HG02642 (cell line): ENCODE results near the gene TPRA1.
A peak's percentile ranks its signal among the peaks of the same experiment; 100 is the strongest.

ENCODE experiments used
- ATAC-seq: cut with Tn5 transposase; IDR thresholded peaks from one replicate; pipeline ENCODE4 v1.9.1; 2021; ENCODE audit warnings: mild to moderate bottlenecking; ENCODE audit not compliant: unreplicated experiment, poor library complexity

Gene TPRA1

DNA sequence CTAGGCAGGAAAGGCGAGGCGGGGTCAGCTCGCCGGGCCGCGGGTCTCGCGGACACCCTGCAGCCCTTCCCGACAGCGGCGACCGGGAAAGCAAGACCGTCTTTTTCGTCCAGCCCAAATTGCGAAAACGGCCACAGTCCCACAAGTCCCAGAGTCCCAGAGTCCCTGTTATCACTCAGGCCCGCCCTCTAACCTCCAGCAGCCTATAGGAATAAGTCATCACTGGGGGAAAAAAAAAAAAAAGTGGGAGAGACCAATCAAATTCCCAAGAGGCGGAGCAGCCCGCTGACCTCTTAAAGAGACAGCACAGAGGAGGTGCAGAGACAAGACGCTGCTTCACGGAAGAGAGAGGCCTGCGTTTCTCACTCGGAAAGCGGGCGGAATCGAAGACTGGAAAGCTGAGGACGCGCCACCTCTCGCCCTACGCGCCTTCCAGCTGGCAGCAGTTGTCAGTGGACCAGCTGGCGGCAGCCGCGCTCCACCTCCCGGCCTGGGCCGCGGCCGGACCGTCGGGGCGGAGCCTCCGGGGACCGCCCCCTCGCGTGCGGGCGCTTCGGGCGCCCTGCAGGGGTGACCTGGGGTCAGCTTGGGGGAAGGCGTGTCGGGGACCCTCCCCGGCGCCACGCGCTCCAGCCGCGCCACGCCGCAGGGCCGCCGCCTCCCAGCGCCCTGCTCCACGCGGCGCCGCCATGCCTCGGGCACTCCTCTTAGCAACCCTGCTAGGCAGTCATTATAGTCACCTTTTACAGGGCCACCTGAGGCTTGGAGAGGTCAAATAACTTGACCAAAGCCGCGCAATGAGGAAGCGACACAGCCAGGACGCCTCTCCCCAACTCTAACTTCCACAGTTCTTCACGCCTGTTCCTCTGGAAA lies at the start of gene TPRA1:
Gene TPRA1, minus strand, starts transcription at position 141 of the 873 bp plus-strand sequence. CDS start 10,587 bp downstream, outside the sequence.
- peak; percentile 78 for ATAC-seq

DNA sequence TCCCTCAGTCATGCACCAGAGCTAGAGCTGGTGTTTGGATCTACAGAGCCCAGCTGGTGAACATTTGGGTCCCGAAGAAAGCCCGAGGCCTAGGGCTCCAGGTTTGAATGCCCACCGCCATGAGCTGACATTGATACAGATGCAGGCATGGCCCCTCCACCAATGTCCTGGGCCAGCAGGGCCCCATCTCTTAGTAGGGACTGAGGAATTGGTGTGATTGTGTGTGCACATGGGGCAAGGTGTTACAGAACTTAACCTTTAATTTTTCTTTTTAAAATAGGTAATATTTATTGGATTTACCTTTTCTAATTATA lies 49.5 kb upstream of the TPRA1 start:
- ATAC-seq: no peak

DNA sequence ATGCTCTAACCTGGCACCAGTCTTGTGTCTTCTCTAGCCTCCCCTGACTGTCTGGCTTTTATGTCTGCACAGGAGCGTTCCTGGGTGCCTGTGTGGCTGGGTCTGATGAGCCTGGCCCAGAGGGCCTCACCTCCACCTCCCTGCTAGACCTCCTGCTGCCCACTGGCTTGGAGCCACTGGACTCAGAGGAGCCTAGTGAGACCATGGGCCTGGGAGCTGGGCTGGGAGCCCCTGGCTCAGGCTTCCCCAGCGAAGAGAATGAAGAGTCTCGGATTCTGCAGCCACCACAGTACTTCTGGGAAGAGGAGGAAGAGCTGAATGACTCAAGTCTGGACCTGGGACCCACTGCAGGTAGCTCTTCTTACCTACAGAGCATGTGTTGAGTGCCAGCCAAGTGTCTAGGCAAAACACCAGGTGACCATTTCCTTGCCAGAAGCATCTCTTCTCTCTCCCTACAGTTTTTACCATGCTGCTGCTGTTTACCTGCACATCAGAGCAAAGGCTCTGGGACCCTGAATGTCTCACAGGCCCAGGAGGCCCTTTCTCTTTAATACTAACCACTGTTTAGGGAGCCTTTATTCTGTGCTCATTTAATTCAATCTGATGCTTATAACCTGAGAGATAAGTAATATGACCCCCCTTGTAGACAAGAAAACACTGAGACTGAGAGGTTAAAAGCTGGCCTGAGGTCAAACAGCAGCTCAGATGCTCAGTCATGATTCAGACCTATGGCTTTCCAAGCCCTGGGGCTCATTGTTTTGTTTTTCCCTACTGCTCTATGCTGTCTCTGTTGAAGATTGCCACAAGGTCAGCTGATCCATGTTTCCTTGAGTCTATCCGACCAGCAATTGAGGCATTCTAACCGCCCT lies 48.9 kb upstream of the TPRA1 start:
- no peak for ATAC-seq

- ATAC-seq: no peak
These were observed 47.4 kb upstream of the TPRA1 start for GRCh38 chr3:127637971-127638370.

DNA sequence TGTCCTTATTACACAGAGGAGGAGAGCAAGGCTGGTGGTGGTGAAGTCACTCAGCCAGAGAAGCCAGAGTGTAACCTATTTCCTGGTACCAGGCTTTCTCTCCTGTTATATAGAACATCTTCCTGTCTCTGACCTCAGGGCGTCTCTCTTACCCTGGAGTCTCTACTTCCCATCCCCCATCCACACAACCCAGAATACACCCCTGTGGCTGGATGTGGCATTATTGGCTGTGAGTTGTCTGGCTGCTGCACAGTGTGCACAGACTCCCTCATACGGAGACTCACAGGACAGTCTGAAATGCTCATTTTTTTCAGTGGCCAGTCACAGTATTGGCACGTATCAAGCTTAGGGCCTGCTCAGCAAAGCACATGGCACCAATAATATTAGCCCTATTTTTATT lies 47.0 kb upstream of the TPRA1 start:
- ATAC-seq: no peak

GRCh38 chr3:127634653-127635052 lies 44.1 kb upstream of the TPRA1 start:
- ATAC-seq: no peak

GRCh38 chr3:127632035-127632820 lies 41.7 kb upstream of the TPRA1 start:
- no peak for ATAC-seq

GRCh38 chr3:127630811-127631714 lies 40.5 kb upstream of the TPRA1 start:
- no peak for ATAC-seq

DNA sequence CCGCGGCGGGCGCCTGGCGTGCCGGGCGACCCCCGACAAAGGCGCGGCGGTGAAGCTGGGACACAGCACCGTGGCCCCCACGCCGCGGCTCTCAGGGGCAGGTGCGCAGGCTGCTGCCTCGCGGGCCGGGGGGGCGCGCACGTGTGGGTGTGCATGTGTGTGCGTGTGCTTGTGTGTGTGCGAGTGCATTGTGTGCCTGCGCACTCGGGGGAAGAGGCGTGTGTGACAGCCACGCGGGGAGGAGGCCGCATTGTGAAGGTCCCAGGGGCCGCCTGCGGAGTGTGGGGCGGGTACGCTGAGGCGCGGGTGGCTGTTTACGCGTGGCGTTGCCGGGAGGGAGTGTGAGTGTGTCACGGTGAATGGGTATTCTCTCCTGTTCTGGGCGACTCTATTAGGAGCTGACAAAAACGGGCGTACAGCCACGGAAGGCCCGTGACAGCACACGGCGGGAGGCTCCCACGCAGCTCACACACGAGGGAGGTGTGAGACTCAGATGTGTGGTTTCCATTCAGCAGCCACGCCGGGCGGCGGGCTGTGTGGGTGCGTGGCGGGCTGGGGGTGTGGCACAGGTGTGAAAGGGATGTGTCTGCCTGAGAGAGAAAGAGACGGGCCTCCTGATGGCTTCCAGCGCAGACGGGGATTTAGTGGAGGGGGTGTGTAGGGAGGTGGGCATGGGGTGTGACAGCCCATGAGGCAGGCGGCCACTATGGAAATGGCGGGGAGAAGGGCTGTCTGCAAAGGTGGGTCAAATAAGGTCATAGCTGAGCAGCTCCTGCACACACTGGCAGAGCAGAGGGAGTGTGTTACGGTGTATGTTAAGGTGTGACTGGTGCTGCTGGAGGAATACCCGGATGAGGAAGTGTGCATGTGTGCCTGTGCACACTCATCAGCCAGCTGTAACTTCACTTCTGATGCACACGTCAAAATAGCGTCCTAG lies 39.2 kb upstream of the TPRA1 start:
- ATAC-seq: peak; percentile 20

DNA sequence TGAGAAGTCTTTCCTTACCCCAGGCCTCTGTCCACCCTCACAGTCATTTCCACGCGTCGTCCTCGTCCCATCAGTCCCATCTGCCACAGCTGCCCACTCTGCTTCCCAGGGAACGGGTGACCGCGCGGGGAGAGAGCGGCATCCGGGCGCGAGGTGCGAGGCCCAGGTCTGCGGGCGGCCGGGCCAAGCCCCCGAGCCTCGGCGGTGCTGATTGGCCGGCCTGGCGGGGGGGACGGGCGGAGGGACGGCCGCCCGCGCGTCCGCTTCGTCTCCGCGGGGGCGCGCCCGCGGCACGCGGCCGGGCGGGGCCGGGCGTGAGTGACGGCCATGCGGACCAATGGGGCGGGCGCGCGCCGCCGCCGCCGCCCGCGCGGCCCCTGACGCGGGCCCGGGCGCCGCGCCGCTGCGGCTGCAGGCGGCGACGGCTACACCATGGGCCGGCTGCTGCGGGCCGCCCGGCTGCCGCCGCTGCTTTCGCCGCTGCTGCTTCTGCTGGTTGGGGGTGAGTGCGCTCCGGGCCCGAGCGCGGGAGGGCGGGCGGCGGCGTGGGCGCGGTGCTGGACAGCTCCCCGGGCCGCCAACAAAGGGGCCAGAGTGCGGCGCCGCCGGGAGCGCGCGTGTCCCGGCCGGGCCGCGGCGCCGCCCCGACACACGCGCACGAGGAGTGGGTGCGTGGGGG lies 38.4 kb upstream of the TPRA1 start, which contains the start of gene PODXL2:
Gene PODXL2, plus strand, starts transcription at position 398 of the 679 bp plus-strand sequence. Its CDS starts 35 bp downstream, at position 433.
- ATAC-seq: peak; percentile 62

DNA sequence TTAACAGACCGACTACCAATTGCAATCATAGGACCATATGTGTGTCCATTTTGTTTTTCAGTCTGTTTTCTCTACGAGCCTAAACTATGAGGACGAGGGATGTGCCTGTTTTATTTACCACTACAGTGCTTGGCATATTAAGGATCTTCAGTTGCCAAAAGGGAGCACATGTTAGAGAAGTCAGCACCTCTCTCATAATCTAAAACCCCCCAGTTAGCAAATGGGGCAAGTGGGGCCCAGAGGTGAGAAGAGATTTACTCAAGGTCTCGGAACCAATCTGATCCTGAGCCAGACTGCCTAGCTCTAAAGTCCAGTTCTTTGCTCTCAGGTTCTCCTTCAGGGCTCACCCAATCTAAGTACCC lies 37.9 kb upstream of the TPRA1 start:
- ATAC-seq: no peak

DNA sequence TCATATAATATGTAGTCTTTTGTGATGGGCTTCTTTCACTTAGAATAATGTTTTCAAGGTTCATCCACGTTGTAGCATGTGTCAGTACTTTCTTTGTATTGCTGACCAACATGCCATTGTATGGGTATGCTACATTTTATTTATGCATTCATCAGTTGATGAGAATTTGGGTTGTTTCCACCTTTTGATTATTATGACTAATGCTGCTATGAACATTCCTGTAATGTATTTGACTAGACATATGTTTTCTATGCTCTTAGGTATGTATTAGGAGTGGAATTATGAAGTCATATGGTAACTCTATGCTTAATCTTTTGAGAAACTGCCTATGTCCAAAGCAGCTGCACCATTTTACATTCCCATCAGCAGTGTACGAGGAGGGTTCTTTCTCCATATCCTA lies 35.3 kb upstream of the TPRA1 start:
- no peak for ATAC-seq

GRCh38 chr3:127624063-127624462 lies 33.5 kb upstream of the TPRA1 start:
- ATAC-seq: no peak

- no peak for ATAC-seq
These were observed 32.4 kb upstream of the TPRA1 start for GRCh38 chr3:127622772-127623576.

- no peak for ATAC-seq
These were observed 31.5 kb upstream of the TPRA1 start for GRCh38 chr3:127622031-127622430.

DNA sequence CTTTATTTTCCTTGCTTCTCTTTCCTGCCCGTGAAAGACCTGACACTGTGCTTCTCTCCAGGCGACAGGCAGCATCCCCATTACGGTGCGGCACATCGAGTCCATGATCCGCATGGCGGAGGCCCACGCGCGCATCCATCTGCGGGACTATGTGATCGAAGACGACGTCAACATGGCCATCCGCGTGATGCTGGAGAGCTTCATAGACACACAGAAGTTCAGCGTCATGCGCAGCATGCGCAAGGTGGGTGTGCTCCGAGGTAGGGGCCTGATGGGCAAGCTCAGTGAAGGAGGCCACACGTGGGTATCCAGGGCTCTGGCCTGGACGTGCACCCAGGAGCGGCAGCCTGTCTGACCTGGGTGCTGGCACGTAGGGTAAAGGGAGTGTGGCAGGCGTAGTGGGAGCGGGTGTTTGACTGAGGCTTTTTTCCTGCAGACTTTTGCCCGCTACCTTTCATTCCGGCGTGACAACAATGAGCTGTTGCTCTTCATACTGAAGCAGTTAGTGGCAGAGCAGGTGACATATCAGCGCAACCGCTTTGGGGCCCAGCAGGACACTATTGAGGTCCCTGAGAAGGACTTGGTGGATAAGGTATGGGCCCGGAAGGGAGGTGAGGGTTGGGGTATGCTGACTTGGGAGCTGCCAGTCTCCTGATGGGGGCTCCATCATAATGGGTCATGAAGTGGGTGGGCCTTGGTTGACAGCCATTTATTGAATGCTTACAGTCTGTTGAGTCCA lies 30.3 kb upstream of the TPRA1 start:
- ATAC-seq: no peak
